Liver (tissue), 9 donors: ENCODE data around the gene GAPVD1. TPM values are rescaled to one million over a fixed set of nuclear protein-coding genes. Genes with fewer than 3 reads are reported as not detected.

Experiments
- DNase-seq: peaks from one replicate; pipeline ENCODE4 v3.0.0-alpha.2; 2017; ENCODE audit warnings: low spot score
- H3K27ac ChIP-seq, 2 donors: one replicate each; pipeline ENCODE4 v1.7.0; 2013; ENCODE audit warnings: inconsistent platforms in 2 of 2, low read length in 2 of 2, control low read depth in 1 of 2, low read depth in 1 of 2, mild to moderate bottlenecking in 1 of 2
- H3K27me3 ChIP-seq, 4 donors: one replicate each; pipeline versions ENCODE4 v1.6.1 to v1.7.0; 2013; ENCODE audit warnings: low read length in 3 of 4, inconsistent platforms in 1 of 4, mild to moderate bottlenecking in 1 of 4, moderate library complexity in 1 of 4; ENCODE audit not compliant: control insufficient read depth in 4 of 4, insufficient read depth in 4 of 4
- H3K36me3 ChIP-seq, 4 donors: one replicate each; pipeline versions ENCODE4 v1.6.1 to v1.7.0; 2013; ENCODE audit warnings: low read length in 3 of 4, mild to moderate bottlenecking in 3 of 4, low read depth in 1 of 4, moderate library complexity in 1 of 4; ENCODE audit not compliant: control insufficient read depth in 4 of 4, insufficient read depth in 3 of 4
- H3K4me1 ChIP-seq, 4 donors: one replicate each; pipeline versions ENCODE4 v1.6.1 to v1.7.0; 2013; ENCODE audit warnings: low read length in 3 of 4, mild to moderate bottlenecking in 3 of 4, moderate library complexity in 1 of 4; ENCODE audit not compliant: control insufficient read depth in 4 of 4, insufficient read depth in 4 of 4
- H3K4me3 ChIP-seq, 3 donors: one replicate each; pipeline versions ENCODE4 v1.6.1 to v1.7.0; 2013; ENCODE audit warnings: low read length in 3 of 3, control low read depth in 1 of 3, low read depth in 1 of 3, mild to moderate bottlenecking in 1 of 3
- H3K9ac ChIP-seq, 2 donors: one replicate each; pipeline ENCODE4 v1.7.0; 2013; ENCODE audit warnings: low read length in 2 of 2, mild to moderate bottlenecking in 2 of 2, moderate library complexity in 2 of 2, control low read depth in 1 of 2, low read depth in 1 of 2
- H3K9me3 ChIP-seq, 4 donors: one replicate each; pipeline versions ENCODE4 v1.6.1 to v1.7.0; 2013; ENCODE audit warnings: low read length in 3 of 4; ENCODE audit not compliant: control insufficient read depth in 4 of 4
- CTCF ChIP-seq: fragments of 150-350 bp; IDR thresholded peaks from 2 replicates; pipeline ENCODE4 v1.5.1; 2017; ENCODE audit warnings: improper control_type of control experiment, low read depth, low read length; ENCODE audit not compliant: missing input control
- FOXA1 ChIP-seq: IDR thresholded peaks from 2 replicates; pipeline ENCODE4 v1.6.1; 2016; ENCODE audit warnings: antibody characterized with exemption
- FOXA2 ChIP-seq: IDR thresholded peaks from 2 replicates; pipeline ENCODE4 v1.6.1; 2016; ENCODE audit warnings: antibody characterized with exemption
- GABPA ChIP-seq, 2 donors: IDR thresholded peaks in 1 of 2; conservative IDR thresholded peaks in 1 of 2; 2 replicates each; pipeline ENCODE4 v1.6.1; 2016; ENCODE audit warnings: antibody characterized with exemption in 2 of 2, mild to moderate bottlenecking in 1 of 2, moderate library complexity in 1 of 2
- HNF4A ChIP-seq, 2 donors: conservative IDR thresholded peaks; 2 replicates each; pipeline ENCODE4 v1.6.1; 2016; ENCODE audit warnings: antibody characterized with exemption in 2 of 2, mild to moderate bottlenecking in 2 of 2
- MAX ChIP-seq: IDR thresholded peaks from 2 replicates; pipeline ENCODE4 v1.6.1; 2016; ENCODE audit warnings: antibody characterized with exemption
- RAD21 ChIP-seq, 2 donors: IDR thresholded peaks; 2 replicates each; pipeline ENCODE4 v1.6.1; 2016; ENCODE audit warnings: antibody characterized with exemption in 2 of 2, mild to moderate bottlenecking in 2 of 2
- REST ChIP-seq: IDR thresholded peaks from 2 replicates; pipeline ENCODE4 v1.6.1; 2016; ENCODE audit warnings: antibody characterized with exemption, mild to moderate bottlenecking
- RXRA ChIP-seq, 2 donors: IDR thresholded peaks; 2 replicates each; pipeline ENCODE4 v1.6.1; 2017 to 2018; ENCODE audit warnings: antibody characterized with exemption in 2 of 2, mild to moderate bottlenecking in 1 of 2
- SP1 ChIP-seq: IDR thresholded peaks from 2 replicates; pipeline ENCODE4 v1.6.1; 2018; ENCODE audit warnings: antibody characterized with exemption, mild to moderate bottlenecking
- TAF1 ChIP-seq: conservative IDR thresholded peaks from 2 replicates; pipeline ENCODE4 v1.6.1; 2016; ENCODE audit warnings: antibody characterized with exemption, mild to moderate bottlenecking
- WGBS: extraction: QIAGEN DNeasy Blood & Tissue Kit; methylation state at CpG from one replicate; pipeline ENCODE4 v1.1.7; 2013; 5-methylcytosine and 5-hydroxymethylcytosine counted together
- polyA plus RNA-seq, 2 donors: library from polyadenylated mRNA; stranded (reverse) in 1 of 2; unstranded in 1 of 2; fragments of 200-250 nt in 1 of 2; fragments of >200 nt in 1 of 2; fragmentation: Nextera tagmentation in 1 of 2; extraction: Ambion mirVana in 1 of 2; gene quantifications; one replicate each; pipeline versions ENCODE4 v1.2.1 to v1.2.3, GENCODE V29; 2013 to 2015
- total RNA-seq, 2 donors: library from RNA; depleted of rRNA; stranded (reverse); fragments of >200 nt; gene quantifications; one replicate each; pipeline ENCODE4 v1.2.3, GENCODE V29; 2014
- TF ChIP-seq, protein P1 (sequence below): IDR thresholded peaks from 2 replicates; pipeline ENCODE4 v1.6.1; 2016; ENCODE audit warnings: antibody characterized with exemption
- TF ChIP-seq, protein P2 (sequence below): IDR thresholded peaks from 2 replicates; pipeline ENCODE4 v1.6.1; 2016; ENCODE audit warnings: antibody characterized with exemption
- donor health status: healthy.
- donor health status: healthy.
- donor health status: healthy.
- donor health status: healthy.
- donor health status: healthy.

GAPVD1 gene
- total and polyA plus RNA-seq, 4 donors: 5.5 to 89.7 (median 28.6) TPM

DNA sequence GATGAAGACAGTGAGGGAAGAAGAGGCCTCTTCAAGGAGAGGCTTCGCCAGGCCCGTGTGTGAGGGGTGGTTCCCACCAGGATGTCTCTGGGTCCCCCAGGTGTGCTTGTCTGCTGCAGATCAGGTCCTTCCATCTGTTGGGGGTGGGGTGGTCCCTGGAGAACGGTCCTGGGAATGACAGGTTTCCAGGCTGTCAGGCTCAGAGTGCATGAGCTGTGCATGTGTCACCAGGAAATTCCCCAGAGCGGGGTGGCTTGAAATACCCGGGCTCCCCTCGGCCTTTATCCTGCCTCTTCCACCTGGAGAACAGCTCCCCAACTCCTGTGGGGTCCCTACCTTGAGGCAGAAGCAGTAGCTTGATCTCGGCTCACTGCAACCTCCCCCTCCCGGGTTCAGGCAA lies 118.8 kb downstream of the GAPVD1 start:
- 90% methylated on average over 8 of the region's 8 CpGs for WGBS
- TF ChIP-seq SP1: no peak
- TF ChIP-seq FOXA2: no peak
- TF ChIP-seq FOXA1: no peak
- DNase-seq: no peak
- H3K27me3 ChIP-seq: no peaks in the 10 kb centered on the region
- H3K9me3 ChIP-seq: no peaks in the 10 kb centered on the region
- no peak overlapping the region for H3K4me3 ChIP-seq
- H3K4me1 ChIP-seq: no peaks in the 10 kb centered on the region
- no peak overlapping the region for H3K9ac ChIP-seq
- no peaks in the 10 kb centered on the region for H3K36me3 ChIP-seq
- no peak overlapping the region for H3K27ac ChIP-seq

- Histone ChIP-seq H3K27me3 (no peaks in the 10 kb centered on the region), H3K36me3 (no peaks in the 10 kb centered on the region), H3K9ac (no peak overlapping the region), H3K27ac (no peak overlapping the region), H3K4me1 (peaks cover 0 to 10% (median 5%) of the 10 kb centered on the region in 4 donors), H3K4me3 (no peak overlapping the region), H3K9me3 (no peaks in the 10 kb centered on the region)
- no peak for DNase-seq
- WGBS: 92% methylated on average over 14 of the region's 14 CpGs
- TF ChIP-seq RAD21 (IDR thresholded peaks at IDR 0.05) (no peak), RXRA (IDR thresholded peaks at IDR 0.05) (no peak), HNF4A (conservative IDR thresholded peaks at IDR 0.05) (no peak), MAX (no peak), FOXA2 (no peak), GABPA (IDR thresholded peaks at IDR 0.05 in 1 of 2, conservative IDR thresholded peaks at IDR 0.05 in 1 of 2) (no peak), TAF1 (no peak)
- TF ChIP-seq, protein P1, sequence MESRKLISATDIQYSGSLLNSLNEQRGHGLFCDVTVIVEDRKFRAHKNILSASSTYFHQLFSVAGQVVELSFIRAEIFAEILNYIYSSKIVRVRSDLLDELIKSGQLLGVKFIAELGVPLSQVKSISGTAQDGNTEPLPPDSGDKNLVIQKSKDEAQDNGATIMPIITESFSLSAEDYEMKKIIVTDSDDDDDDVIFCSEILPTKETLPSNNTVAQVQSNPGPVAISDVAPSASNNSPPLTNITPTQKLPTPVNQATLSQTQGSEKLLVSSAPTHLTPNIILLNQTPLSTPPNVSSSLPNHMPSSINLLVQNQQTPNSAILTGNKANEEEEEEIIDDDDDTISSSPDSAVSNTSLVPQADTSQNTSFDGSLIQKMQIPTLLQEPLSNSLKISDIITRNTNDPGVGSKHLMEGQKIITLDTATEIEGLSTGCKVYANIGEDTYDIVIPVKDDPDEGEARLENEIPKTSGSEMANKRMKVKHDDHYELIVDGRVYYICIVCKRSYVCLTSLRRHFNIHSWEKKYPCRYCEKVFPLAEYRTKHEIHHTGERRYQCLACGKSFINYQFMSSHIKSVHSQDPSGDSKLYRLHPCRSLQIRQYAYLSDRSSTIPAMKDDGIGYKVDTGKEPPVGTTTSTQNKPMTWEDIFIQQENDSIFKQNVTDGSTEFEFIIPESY: no peak
- TF ChIP-seq, protein P2, sequence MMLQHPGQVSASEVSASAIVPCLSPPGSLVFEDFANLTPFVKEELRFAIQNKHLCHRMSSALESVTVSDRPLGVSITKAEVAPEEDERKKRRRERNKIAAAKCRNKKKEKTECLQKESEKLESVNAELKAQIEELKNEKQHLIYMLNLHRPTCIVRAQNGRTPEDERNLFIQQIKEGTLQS: no peak
Observed at GRCh38 chr9:125387861-125388524, 126.4 kb downstream of the GAPVD1 start.

GRCh38 chr9:125388978-125389377 lies 127.4 kb downstream of the GAPVD1 start:
- no peaks in the 10 kb centered on the region for H3K36me3 ChIP-seq
- WGBS: 58% methylated on average over 6 of the region's 6 CpGs
- no peak overlapping the region for H3K4me3 ChIP-seq
- peaks cover 0 to 10% (median 5%) of the 10 kb centered on the region in 4 donors for H3K4me1 ChIP-seq
- no peak overlapping the region for H3K9ac ChIP-seq
- H3K27ac ChIP-seq: peak overlapping the region in 1 of 2 donors; percentile 22
- no peak for DNase-seq
- TF ChIP-seq HNF4A (conservative IDR thresholded peaks at IDR 0.05) (peak; percentile 65 to 67), CTCF (no peak), RXRA (IDR thresholded peaks at IDR 0.05) (peak; percentile 32 to 42), REST (no peak), SP1 (peak; percentile 50)
- H3K27me3 ChIP-seq: no peaks in the 10 kb centered on the region
- H3K9me3 ChIP-seq: no peaks in the 10 kb centered on the region
